Omental fat pad (tissue), 4 donors: ENCODE measurements around the gene HMCES. TPM values are rescaled to one million over a fixed set of nuclear protein-coding genes. Genes with fewer than 3 reads are reported as not detected.
A peak's percentile ranks its signal among the peaks of the same experiment; 100 is the strongest.

ENCODE experiments used
- ATAC-seq: fragments of 150-250 bp; one replicate; pipeline ENCODE4 v1.9.1; 2016; ENCODE audit warnings: mild to moderate bottlenecking, moderate library complexity; ENCODE audit not compliant: low FRiP score
- DNase-seq: peaks from one replicate; pipeline ENCODE4 v3.0.0-alpha.2; 2019; ENCODE audit warnings: low spot score
- total RNA-seq, 4 donors: library from RNA; depleted of rRNA; stranded (reverse); fragments of >200 nt; gene quantifications; one replicate each; pipeline ENCODE4 v1.1.0, GENCODE V29; 2016
- TF ChIP-seq, protein P1 (sequence below), 3 donors: fragments of 450-650 bp; IDR thresholded peaks; one replicate each; pipeline ENCODE4 v1.5.1; 2016 to 2017; ENCODE audit warnings: antibody characterized with exemption in 3 of 3, mild to moderate bottlenecking in 3 of 3, moderate library complexity in 2 of 3

Gene HMCES
- total RNA-seq, 4 donors from 2014 or later: 25.9 to 30.3 (median 27.1) TPM

DNA sequence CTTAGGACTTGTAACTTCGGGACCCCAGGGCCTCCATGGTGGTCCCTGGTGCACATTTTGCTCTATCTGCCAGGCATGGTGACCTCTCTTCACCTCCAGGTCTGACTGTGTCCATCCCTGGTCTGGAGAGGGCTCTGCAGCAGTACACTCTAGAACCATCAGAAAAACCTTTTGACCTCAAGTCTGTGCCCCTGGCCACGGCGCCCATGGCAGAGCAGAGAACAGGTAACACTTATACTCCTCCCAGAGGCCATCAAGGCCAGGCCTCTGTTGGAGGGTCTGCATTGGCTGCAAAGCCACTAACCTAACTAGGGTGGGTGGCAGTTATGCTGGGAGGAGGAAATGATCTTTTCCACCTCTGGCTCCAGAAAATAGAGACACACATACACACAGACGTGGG lies 10.3 kb upstream of the HMCES start:
- DNase-seq: no peak
- ATAC-seq: no peak
- TF ChIP-seq, protein P1, sequence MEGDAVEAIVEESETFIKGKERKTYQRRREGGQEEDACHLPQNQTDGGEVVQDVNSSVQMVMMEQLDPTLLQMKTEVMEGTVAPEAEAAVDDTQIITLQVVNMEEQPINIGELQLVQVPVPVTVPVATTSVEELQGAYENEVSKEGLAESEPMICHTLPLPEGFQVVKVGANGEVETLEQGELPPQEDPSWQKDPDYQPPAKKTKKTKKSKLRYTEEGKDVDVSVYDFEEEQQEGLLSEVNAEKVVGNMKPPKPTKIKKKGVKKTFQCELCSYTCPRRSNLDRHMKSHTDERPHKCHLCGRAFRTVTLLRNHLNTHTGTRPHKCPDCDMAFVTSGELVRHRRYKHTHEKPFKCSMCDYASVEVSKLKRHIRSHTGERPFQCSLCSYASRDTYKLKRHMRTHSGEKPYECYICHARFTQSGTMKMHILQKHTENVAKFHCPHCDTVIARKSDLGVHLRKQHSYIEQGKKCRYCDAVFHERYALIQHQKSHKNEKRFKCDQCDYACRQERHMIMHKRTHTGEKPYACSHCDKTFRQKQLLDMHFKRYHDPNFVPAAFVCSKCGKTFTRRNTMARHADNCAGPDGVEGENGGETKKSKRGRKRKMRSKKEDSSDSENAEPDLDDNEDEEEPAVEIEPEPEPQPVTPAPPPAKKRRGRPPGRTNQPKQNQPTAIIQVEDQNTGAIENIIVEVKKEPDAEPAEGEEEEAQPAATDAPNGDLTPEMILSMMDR (IDR thresholded peaks at IDR 0.05): no peak

DNA sequence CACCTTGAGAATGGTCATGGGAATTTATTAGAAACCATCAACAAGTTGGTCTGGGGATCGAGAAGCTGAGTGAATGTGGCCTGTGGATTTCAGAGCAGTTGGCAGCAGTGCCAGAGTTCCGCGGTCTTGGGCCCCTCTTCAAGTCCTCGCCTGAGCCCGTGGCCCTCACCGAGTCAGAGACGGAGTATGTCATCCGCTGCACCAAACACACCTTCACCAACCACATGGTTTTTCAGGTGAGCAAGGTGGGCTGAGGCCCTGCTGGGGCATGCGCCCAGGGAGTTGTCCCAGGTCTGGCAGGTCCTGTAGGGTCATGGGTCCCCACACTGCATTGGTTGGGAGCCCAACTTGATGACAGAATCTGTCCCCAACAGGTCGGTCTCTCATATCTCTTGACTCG lies 7.0 kb upstream of the HMCES start:
- TF ChIP-seq, protein P1 (IDR thresholded peaks at IDR 0.05): no peak
- DNase-seq: no peak
- no peak for ATAC-seq

DNA sequence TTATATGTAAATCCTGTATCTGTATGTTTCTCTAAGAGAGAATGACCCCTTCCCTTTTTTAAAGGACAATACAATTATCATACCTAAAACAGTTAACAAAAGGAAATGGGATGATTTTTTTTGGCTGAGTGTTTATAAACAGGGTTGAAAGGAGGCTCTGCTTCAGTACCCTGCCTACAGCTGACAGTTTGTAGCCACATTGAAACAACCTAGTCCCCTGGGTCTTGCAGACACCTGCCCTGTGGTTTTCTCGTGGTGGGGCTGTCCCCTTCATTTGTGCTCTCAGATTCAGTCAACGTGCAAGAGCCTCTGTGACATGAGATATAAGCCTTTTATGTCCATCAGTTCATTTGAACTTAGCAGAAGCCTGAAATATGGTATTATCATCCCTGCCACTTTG lies 2.3 kb upstream of the HMCES start:
- DNase-seq: no peak
- no peak for ATAC-seq
- TF ChIP-seq, protein P1 (IDR thresholded peaks at IDR 0.05): no peak

DNA sequence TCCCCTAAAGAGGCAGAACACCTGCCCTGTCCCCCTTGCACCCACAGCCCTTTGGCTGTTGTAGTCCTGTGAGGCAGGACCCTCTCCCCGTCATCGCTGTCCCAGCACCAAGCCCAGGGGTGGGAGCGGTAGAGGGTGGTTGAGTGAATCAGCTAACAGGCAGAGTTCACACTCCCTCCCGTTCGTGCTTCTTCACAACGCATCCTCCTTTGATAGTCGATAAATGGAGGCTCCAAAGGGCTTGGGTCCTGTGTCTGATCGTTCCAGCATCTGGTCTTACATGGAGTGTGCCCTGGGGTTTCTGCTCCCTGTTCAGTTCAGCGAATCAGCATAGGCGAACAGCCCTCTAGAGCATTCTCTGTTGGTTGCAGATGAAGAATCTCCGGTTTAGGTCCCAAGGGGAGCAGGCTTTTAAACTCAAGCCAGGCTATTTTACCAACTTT lies 820 bp upstream of the HMCES start:
- DNase-seq: no peak
- no peak for ATAC-seq
- TF ChIP-seq, protein P1 (IDR thresholded peaks at IDR 0.05): no peak

DNA sequence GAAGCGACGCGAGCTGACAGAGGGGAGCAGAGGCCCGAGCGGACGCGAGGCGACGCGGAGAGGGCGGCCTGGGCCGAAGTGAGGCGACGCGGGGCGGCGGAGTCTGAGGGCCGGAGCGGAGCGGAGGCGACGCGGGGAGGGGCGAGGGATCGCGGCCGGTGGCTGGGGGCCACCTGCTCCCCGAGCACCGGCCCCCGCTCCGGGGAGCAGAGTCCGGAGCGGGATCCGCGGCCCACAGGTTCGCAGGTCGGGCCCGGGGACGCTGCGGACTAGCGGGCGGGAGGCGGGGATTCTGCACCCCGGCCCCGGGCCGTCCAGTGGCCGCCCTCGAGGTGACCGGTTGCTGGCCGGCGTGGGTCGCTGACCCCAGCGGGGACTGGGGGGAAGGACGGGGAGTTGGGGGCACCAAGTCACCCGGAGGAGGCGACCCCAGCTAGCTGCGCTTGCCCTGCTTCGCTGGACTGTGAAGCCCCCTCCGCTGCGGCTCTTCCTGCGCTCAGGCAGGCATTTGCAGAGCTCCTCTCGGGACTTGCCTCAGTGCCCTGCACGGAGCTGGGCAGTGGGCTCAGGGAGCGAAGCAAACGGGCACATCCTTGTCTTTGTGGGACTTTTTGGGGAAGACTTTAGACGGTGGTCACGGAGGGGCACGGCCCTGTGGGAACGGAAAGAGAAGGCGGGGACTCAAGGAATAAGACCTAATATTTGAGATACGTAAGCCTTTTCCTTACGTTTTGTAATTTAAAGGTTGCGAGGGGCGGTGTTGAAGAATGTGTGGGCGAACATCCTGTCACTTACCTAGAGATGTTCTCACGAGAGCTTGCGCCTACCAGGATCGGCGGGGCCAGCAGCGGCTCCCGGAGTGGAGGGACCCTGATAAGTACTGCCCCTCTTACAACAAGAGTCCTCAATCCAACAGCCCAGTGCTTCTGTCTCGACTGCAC lies 566 bp downstream of the HMCES start:
- TF ChIP-seq, protein P1 (IDR thresholded peaks at IDR 0.05): no peak
- DNase-seq: no peak
- peak; percentile 26 for ATAC-seq

DNA sequence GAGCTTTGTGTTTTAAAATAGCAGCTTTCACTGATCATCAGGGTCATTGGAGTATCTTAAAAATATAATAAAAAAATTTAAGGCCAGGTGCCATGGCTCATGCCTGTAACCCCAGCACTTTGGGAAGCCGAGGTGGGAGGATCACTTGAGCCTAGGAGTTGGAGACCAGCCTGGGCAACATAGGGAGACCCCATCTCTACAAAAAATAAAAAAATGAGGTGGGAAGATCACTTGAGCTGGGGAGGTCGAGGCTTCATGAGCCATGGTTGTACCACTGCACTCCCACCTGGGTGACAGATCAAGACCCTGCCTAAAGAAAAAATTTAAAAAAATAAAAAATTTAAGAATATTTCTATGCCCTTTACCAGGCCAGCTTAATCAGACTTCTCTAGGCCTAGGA lies 1.5 kb downstream of the HMCES start:
- DNase-seq: no peak
- ATAC-seq: no peak
- TF ChIP-seq, protein P1 (IDR thresholded peaks at IDR 0.05): no peak

DNA sequence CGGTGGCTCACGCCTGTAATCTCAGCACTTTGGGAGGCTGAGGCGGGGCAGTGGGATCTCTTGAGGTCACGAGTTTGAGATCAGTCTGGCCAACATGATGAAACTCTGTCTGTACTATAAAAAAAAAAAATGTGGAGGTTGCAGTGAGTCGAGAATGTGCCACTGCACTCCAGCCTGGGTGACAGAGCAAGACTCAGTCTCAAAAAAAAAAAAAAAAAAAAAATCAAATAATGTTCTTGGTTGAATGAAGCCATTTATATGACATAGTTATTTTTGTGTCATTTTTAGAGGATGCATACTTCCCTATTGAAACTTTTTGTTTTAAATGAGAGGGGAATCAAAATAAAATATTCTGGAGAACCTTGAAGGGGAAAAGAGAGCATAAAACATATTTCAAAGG lies 3.1 kb downstream of the HMCES start:
- TF ChIP-seq, protein P1 (IDR thresholded peaks at IDR 0.05): no peak
- DNase-seq (no peak), ATAC-seq (no peak)
